Left ventricle myocardium superior (tissue), 1 donor: ENCODE data around the gene UST. TPM values are rescaled to one million over a fixed set of nuclear protein-coding genes. Genes with fewer than 3 reads are reported as not detected.
"Not testable (repeated sequence)": the region's sequence is repeated elsewhere in the genome, so short reads cannot be mapped to it uniquely, and the experiment has no call there.

ENCODE experiments used
- ATAC-seq: fragments of 200-7000 bp; cut with Tn5 transposase; one replicate; pipeline ENCODE4 v1.9.1; 2020; ENCODE audit warnings: mild to moderate bottlenecking, moderate library complexity
- DNase-seq: peaks from one replicate; pipeline ENCODE4 v3.0.0-alpha.2; 2020
- intact Hi-C: fragments of 100-400 bp; cut with micrococcal nuclease; formaldehyde crosslinking; loops from one replicate; pipeline ENCODE4 v1.11.0; 2022
- total RNA-seq: library from RNA; stranded (reverse); fragmentation: NEBNext Ultra II Directional; extraction: Animal tissue kit (Norgen Biotek cat#: 25700); gene quantifications from one replicate; pipeline ENCODE4 v1.2.1, GENCODE V29; 2021
- donor health status: DM: no; HTN: yes; CAD: no; lungs with severe emphysema.

The UST gene
- total RNA-seq, 1 donor from 2014 or later: 3.4 TPM

DNA sequence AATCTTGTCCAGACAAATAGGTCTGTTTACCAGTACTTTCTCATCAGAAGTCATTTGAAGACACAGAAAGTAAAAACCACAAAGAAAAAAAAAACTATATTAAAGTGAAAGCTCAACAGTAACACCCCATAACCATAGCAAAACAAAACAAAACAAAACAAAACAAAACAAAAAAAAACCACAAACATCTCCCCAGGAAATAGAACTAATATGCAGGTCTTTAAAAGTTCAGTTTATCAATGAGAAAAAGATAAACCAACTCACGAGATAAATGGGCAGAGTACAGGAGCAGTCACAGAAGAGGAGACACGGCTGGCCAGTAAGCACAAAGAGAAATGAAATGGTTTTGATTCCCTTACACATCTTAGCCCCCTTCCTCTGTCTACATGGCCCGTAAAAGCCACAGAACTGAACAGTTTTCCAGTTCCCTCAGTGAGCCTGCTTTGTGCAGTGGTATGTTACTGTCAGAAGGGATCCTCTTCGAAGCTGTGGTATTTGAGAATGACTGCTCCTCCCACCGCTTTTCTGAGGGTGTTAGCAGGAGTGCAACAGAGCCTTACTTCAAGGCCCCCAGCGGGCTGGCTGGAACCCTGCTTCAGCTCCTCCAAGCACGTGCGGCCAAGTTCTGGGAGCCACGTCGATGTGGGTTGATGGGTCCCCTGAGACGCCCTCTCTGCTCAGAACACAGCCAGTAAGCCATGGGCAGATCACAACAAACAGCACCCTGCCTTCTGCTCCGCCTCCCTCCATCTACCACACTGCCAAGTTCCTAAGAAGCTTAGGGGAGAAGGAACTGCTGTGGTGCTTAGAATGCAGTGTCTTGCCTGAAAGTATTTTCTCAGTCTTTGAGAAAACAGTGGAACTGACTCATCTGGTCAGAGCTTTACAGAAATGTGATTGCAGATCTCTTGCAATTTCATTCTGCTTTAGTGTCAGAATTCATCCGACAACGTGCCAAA is 14.0 kb downstream of the UST start:
- intact Hi-C loops: no loop called here
- peak; percentile 91 for ATAC-seq
- peak; percentile 81 for DNase-seq

DNA sequence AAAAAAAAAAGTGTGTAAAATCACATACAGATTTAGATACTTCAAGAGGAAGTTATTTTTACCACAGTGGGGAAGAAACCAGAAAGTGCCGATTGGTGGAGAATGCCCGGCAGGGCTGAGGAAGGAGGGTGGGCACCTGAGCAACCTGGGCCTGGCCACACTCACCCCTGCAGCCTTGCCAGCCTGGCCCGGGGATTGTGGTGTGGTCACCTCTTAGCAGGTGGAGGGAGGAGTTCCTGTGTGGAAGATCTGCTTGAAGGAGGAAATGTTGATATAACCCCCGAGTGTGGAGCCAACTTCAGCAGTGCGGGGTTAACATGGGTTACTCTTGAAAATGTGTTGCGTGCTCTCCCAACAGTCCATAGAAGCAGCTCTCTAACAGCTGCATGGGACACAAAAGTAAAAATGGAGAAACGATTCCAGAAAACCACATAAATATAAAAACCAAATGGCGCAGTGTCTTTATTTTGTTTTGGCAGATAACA is 14.7 kb downstream of the UST start:
- ATAC-seq (peak; percentile 43), DNase-seq (peak; percentile 47)
- intact Hi-C loops: no loop called here

DNA sequence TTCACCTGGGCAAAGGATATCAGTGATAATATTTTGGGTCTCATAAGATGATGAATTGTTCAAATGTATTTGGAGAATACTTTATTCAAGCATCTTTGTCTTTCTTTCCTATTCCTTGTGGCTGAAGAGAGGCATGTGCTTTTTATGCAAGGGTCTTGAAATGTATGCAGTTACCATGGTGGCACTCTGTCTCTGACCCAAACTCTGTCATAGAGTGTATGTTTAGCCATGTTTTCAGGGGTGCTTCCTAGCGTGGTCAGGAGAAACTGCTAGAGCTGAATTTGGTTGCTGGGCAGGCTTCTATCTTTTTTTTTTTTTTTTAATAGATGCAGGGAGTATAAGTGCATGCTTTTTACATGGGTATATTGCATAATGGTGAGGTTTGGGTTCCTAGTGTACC is 15.4 kb downstream of the UST start:
- intact Hi-C loops: no loop called here
- ATAC-seq (no peak), DNase-seq (no peak)

DNA sequence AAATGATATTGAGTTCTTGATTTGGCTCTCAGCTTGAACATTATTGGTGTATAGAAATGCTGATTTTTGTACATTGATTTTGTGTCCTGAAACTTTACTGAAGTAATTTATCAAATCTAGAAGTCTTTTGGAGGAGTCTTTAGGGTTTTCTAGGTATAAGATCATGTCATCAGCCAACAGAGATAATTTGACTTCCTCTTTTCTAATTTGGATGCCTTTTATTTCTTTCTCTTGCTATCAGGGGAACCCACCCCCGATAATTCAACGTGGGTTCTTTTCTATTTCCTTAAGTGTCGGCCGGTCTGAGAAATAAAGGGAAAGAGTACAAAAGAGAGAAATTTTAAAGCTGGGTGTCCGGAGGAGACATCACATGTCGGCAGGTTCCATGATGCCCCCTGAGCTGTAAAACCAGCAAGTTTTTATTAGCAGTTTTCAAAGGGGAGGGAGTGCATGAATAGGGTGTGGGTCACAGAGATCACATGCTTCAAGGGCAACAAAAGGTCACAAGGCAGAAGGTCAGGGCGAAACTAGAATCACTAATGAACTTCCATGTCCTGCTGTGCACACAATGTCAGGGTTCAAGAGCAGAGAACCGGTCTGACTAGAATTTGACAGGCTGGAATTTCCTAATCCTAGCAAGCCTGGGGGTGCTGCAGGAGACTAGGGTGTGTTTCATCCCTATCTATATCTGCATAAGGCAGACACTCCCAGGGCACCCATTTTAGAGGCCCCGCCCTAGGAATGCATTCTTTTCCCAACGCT is 17.6 kb downstream of the UST start:
- intact Hi-C loops, ATAC-seq: not testable (repeated sequence)

DNA sequence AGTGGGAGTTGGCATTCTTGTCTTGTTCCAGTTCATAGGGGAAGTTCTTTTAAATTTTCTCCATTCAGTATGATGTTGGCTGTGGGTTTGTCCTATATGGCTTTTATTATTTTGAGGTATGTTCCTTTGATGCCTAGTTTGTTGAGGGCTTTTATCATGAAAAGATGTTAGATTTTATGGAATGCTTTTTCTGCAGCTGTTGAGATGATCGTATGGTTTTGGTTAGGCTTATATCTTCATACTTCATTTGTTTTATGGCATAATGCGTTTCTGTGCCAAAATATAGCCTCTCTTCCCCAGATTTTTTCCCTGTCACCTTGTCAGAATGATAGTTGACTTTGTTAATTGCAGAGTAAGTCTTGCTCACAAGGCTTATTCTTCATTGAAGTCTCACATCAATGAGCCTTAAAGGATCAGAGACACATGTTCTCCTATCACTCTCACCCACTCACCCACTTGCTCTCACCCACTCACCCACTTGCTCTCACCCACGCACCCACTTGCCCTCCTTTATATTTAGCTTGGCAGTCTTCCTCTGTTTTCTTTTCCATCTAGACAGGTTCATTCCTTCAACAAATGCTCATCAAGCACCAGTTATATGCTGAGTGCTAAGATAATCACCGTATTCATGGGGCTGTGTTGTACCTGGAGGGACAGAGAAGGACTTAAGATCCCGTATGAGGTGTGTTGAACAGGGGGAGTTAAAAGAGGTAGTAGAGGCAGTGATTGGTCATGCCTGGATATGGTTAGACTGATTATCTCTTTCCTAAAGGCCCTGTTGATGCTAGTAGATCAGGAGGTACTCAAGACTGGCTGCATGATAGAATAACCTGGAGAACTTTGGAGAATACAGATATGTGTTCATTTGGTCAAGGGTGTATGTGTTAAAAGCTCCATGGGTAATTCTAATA is 19.3 kb downstream of the UST start:
- ATAC-seq (no peak), DNase-seq (no peak)
- intact Hi-C loops: no loop called here

More for the DNA sequence above, 17.6 kb downstream of the UST start:
- not testable (repeated sequence) for DNase-seq

DNA sequence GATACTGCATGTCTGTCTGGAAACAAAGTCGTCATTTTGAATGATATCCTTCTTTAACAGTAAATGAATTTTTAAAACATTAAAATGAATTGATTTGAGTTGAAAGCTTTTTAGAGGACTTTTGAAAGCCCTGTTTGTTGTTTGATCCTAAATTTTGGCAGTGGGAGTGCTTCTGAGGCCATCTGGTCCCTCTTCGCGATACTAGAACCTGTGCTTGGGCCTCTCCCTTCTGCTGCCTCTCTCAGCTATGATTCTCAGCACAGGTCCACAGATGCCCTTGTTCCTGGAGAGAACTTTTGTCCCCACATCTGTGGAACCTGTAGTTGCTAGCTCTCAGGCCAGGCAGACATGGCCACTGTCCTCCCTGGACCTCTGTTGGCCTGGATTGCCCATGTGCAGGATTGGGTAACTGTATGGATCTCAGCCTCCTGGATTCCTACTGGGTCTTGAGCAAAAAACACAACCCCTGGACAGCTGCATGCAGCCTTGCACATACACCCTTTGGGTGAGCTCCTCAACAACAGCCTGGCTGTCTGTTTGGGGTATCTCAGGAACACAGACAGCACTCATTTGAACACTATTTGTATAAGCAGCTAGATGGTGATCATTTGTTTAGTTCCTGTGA is 21.9 kb downstream of the UST start:
- ATAC-seq: peak; percentile 60
- no peak for DNase-seq
- intact Hi-C loops: no loop called here

DNA sequence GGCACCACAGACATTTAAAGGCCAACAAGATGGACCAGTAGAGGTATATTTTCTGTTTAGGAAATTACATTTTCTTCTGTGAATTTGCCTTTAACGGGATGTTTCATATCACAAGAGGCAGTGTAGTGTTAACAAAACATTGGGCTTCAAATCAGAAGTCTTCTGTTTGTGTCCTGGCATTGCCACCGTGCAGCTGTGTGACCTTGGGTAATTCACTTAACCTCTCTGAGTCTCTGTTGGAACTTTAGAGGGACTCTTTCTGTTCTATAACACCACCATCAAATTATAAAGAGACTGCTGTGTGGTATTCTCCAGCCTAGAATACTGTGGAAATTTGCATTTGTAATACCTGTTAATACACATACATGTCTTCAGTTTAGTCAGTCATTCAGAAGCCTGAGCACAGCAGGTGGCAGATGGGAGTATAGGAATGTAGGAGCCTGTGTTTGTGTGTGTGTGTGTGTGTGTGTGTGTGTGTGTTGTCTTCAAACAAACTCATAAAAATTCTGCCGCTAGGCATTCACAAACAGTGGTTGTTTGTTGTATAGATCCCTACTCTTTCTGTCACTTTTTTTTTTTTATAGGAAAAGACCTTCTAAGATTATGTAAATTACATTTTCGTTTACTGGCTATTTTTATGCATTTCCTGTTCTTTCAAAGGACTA is 22.6 kb downstream of the UST start:
- intact Hi-C loops: no loop called here
- DNase-seq (no peak), ATAC-seq (no peak)

DNA sequence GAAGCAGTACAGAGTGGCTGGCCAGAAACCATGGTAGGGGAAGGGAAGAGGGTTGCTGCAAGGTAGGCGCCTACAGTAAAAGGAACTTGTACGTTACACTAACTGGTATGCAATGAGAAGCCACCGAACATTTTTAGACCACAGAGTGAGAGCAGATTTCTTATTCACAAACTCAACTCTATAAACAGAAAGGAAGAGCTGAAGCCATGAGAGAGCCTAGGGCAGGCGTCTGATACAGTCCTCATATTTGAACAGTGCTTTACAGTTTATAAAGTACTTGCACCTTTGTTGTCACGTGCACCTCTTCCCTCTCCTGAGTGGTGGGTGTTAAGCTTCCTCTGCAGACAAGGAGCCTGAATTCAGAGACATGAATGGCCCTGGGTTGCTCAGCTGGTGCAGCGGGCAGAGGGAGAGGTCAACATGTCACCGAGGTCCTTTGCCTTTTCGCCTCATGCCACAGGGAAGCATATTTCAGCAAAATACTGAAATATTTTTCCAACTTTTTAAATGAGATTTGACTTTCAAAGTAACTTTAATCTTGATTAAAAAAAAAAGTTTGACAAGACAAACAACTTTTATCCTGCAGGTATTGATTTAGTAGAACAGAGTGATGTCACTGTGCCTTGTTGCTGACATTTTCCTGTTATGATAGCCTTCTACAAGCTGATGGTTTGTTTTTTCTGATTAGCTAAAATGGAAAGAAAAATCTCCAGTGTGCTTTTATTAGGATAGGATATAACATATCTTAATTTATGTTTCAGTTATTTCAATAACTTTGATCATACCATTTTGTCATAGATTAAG is 23.8 kb downstream of the UST start:
- intact Hi-C loops: no loop called here
- DNase-seq (no peak), ATAC-seq (no peak)

DNA sequence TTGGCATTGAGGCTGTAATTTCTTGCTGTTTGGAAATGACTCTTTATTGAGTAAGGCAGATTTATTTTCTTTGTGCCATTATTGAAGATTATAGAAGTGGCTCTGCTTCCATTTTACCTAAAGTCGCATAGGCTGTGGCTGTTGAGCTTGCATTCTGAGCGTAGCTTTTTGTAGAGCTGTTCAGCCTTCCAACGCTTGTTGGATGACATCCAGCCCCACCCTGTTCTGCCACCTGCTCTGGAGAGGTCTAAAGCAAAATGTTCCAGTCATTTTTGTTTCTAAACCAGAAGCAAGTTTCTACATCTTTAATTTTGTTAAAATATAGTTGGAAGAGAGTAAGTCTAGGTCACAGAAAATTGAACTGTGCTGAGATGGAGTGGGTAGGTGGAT is 24.4 kb downstream of the UST start:
- intact Hi-C loops: no loop called here
- DNase-seq: peak; percentile 40
- ATAC-seq: peak; percentile 77

DNA sequence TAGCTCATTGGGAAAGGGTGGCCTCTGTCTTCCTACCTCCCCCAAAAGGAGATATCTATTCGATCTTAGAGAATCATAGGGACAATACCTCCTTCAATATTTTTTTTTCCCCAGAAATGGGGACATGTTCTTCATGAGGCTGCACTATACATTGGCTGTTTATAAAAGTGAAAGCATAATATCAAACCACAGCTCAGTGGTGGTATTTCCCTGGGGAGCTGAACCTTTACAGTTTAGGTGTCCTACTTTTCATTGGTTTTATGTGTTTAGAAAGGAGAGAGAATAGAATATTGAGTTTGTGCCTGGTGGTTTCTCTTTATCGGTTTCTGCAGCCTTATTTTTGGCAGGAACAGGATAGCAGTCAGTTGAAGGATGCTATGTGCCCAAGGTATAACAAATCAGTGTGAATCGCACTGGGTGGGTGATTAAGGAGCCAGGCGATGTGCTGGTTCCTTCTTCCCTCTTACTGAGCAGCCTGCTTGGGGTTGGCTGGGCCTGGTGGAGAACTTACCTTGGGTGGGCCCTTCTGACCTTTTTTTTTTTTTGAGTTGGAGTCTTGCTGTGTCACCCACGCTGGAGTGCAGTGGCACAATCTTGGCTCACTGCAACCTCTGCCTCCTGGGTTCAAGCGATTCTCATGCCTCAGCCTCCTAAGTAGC is 25.2 kb downstream of the UST start:
- intact Hi-C loops: no loop called here
- no peak for DNase-seq
- ATAC-seq: no peak

DNA sequence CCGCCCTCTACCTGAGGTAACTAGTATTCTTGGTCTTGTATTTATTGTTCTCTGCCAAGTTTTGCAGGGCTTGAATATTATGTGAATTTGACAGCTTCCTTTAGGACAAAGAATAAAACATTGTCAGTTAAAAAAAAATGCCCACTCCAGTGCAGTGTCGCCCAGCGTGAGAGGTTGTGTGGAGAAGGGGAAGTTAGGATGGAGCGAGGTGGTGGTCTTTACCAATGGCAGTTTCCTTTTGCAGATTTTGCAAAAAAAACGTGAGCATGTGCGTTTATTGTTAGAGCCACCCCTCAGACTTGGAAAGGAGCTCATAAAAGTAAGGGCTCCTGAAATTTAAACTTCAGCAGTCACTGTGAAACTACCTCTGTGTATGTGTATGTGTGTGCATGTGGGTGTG is 28.3 kb downstream of the UST start:
- ATAC-seq (no peak), DNase-seq (no peak)
- intact Hi-C loops: no loop called here

DNA sequence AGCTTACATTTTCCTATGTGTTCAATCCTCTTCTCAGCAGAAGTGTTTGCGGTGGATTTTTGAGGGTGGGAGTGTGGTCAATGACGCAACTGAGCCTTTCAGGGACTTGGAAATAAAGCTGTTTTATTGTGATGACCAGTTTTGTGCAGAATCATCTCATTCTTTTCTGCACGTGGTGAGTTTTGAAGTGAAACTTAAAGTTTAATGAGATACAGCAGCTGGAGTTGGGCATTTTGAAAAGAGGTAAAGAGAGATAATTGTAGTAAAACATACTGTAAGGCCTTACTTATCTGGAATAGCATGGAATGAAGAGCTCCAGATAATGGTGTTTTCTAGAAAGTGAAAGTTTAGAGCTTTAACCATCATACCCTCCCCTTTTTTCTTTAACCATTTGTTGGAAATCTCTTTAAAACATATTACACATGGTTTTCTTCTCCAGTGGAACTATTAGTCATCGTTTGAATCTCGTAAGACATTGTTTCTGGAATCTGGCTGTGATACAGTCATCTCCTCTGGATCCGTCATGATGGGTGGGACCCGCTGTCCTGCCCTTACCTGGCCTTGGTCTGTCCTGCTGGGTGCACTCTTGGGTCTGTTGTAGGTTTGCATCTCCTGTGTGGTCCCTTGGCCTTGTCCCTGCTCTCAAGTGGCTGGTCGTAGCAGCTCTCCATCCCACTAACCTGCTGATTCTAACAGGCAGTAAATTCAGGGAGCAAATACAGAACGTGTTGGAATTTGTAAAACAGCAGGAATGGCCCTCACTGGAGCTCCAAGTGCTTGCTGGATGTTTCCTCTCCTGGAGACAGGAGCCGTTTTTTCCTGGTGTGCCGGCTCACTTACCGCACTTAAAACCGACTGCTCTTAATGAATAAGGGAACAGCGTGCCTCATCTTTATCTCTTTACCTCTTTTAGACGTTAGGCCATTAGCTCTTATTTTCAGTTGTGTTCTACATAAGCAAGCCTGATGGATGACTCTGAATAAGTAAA is 29.8 kb downstream of the UST start:
- intact Hi-C loops: no loop called here
- ATAC-seq (no peak), DNase-seq (no peak)

DNA sequence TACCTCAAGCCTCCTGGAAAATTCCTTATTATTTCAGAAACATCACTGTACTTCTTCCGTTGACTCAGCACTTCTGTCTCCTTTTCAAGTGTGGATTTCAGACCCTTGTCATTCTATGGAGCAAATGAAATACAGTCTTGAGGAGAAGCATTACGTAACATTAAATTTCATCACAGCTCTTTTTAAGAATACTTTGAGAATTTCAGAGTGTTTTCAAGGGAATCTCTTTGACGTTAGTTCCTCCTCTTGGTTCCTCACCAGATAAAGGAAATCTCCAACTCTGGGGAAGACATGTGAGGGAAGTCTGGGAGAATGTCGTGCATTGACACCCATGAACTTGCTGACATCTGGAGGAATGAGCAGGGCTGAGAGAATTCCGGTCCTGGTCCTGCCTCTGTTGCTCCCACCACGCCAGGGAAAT is 32.3 kb downstream of the UST start:
- DNase-seq (no peak), ATAC-seq (peak; percentile 65)
- intact Hi-C loops: no loop called here

DNA sequence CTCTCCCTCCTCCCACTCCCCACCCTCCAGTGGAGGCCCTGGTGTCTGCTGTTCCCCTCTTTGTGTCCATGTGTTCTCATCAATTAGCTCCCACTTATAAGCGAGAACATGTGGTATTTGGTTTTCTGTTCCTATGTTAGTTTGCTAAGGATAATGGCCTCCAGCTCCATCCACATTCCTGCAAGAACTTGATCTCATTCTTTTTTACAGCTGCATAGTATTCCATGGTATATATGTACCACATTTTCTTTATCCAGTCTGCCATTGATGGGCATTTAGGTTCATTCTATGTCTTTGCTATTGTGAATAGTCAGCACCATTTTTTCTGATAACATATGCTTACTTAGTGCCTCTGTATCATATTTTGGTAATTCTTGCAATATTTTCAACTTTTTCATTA is 33.6 kb downstream of the UST start:
- DNase-seq, intact Hi-C loops, ATAC-seq: not testable (repeated sequence)

DNA sequence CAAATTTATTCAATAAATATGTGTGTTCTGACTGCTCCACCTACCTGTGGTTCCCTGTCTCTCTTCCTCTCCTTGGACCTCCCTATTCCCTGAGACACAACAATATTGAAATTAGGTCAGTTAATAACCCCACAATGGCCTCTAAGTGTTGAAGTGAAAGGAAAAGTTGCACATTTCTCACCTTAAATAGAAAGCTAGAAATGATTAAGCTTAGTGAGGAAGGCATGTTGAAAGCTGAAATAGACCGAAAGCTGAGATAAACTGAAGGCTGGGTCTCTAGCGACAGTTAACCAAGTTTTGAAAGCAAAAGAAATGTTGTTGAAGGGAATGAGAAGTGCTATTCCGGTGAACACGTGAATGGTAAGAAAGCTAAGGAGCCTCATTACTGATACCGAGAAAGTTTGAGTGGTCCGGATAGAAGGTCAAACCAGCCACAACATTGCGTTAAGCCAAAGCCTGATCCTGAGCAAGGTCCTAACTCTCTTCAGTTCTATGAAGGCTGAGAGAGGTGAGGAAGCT is 34.1 kb downstream of the UST start:
- intact Hi-C loops: no loop called here
- ATAC-seq (no peak), DNase-seq (no peak)

DNA sequence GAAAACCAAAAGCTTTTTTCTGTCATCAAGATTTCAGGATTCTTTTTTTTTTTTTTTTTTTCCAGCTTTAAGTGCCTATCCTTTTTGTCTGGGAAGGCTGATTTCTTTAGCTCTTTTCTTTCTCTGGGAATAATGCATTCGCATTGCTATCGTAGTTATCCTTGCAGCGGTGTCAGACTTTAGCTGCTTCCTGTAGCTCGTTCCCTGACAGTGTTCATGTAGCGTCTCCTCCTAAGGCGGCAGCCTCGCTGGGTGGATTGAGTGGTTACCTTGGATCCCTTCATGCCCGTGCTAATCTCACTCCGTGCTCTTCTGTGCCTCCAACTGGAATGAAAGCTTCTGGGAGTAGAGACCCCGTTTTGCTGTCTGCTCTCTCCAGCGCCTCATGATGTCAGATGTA is 43.1 kb downstream of the UST start:
- intact Hi-C loops: no loop called here
- ATAC-seq (no peak), DNase-seq (no peak)
